ENCODE data around the gene SLC7A14. TPM values are rescaled to one million over a fixed set of nuclear protein-coding genes. Genes with fewer than 3 reads are reported as not detected.

The SLC7A14 gene
- total and polyA plus RNA-seq, 10 of the 15 experiments (the other 5 are each of a cell fraction or from before 2014, with no cell fraction given) = not detected

DNA sequence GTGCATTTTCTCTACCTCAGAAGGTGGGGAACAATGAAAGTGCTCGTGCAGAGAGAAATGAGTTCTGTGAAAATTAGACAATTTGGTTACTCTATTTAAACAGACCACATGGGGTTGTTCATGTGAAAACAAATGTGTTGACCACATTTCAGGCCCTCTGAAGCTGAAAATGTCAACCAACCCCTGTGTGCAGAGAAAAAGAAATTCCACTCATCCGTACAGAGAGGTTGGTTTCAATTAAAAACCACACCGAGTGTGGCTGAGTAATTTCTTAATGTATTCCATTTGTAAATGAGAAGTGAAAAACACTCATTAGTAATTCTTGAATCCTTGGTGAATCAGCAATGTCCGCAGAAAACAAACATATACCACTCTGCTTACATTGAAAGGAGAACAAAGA is 46.9 kb upstream of the SLC7A14 start (continued):
- TF ChIP-seq, protein P1, sequence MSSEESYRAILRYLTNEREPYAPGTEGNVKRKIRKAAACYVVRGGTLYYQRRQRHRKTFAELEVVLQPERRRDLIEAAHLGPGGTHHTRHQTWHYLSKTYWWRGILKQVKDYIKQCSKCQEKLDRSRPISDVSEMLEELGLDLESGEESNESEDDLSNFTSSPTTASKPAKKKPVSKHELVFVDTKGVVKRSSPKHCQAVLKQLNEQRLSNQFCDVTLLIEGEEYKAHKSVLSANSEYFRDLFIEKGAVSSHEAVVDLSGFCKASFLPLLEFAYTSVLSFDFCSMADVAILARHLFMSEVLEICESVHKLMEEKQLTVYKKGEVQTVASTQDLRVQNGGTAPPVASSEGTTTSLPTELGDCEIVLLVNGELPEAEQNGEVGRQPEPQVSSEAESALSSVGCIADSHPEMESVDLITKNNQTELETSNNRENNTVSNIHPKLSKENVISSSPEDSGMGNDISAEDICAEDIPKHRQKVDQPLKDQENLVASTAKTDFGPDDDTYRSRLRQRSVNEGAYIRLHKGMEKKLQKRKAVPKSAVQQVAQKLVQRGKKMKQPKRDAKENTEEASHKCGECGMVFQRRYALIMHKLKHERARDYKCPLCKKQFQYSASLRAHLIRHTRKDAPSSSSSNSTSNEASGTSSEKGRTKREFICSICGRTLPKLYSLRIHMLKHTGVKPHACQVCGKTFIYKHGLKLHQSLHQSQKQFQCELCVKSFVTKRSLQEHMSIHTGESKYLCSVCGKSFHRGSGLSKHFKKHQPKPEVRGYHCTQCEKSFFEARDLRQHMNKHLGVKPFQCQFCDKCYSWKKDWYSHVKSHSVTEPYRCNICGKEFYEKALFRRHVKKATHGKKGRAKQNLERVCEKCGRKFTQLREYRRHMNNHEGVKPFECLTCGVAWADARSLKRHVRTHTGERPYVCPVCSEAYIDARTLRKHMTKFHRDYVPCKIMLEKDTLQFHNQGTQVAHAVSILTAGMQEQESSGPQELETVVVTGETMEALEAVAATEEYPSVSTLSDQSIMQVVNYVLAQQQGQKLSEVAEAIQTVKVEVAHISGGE (CRISPR knock-in tag; IDR thresholded peaks at IDR 0.05) = no peak
- TF ChIP-seq MTA2 (IDR thresholded peaks at IDR 0.05; ENCODE audit: low read depth) (peak; percentile 98), SREBF1 (IDR thresholded peaks at IDR 0.05; ENCODE audit: low read length) (no peak), RELA (IDR thresholded peaks at IDR 0.05; ENCODE audit: borderline replicate concordance, partially characterized antibody) (no peak), POLR2AphosphoS5 (IDR thresholded peaks at IDR 0.05; ENCODE audit: low read length) (no peak), POLR2A (IDR thresholded peaks at IDR 0.05; ENCODE audit: low read depth, low read length) (no peak), EGR1 (IDR thresholded peaks at IDR 0.05; ENCODE audit: borderline replicate concordance in 1 of 2, low read depth in 2 of 2, low read length in 2 of 2) (no peak), ZNF24 (IDR thresholded peaks at IDR 0.05) (no peak), SMARCA5 (IDR thresholded peaks at IDR 0.05) (no peak), GABPA (IDR thresholded peaks at IDR 0.05; ENCODE audit: low read depth) (peak; percentile 74; the same call in 1 of the 2 replicates), CEBPB (IDR thresholded peaks at IDR 0.05; ENCODE audit: borderline replicate concordance in 1 of 2, low read depth in 2 of 2, low read length in 2 of 2) (peak in 1 of 2 experiments; percentile 99; a peak in 2 of 4 replicates), BMI1 (IDR thresholded peaks at IDR 0.05; ENCODE audit: borderline replicate concordance) (peak; percentile 66), TAF1 (IDR thresholded peaks at IDR 0.05; ENCODE audit: borderline replicate concordance, low read depth, low read length) (no peak), SUPT20H (IDR thresholded peaks at IDR 0.05; ENCODE audit: borderline replicate concordance, control insufficient read depth, low read depth, low read length) (no peak), FOXK2 (IDR thresholded peaks at IDR 0.05) (no peak)
- TF ChIP-seq, protein P2, sequence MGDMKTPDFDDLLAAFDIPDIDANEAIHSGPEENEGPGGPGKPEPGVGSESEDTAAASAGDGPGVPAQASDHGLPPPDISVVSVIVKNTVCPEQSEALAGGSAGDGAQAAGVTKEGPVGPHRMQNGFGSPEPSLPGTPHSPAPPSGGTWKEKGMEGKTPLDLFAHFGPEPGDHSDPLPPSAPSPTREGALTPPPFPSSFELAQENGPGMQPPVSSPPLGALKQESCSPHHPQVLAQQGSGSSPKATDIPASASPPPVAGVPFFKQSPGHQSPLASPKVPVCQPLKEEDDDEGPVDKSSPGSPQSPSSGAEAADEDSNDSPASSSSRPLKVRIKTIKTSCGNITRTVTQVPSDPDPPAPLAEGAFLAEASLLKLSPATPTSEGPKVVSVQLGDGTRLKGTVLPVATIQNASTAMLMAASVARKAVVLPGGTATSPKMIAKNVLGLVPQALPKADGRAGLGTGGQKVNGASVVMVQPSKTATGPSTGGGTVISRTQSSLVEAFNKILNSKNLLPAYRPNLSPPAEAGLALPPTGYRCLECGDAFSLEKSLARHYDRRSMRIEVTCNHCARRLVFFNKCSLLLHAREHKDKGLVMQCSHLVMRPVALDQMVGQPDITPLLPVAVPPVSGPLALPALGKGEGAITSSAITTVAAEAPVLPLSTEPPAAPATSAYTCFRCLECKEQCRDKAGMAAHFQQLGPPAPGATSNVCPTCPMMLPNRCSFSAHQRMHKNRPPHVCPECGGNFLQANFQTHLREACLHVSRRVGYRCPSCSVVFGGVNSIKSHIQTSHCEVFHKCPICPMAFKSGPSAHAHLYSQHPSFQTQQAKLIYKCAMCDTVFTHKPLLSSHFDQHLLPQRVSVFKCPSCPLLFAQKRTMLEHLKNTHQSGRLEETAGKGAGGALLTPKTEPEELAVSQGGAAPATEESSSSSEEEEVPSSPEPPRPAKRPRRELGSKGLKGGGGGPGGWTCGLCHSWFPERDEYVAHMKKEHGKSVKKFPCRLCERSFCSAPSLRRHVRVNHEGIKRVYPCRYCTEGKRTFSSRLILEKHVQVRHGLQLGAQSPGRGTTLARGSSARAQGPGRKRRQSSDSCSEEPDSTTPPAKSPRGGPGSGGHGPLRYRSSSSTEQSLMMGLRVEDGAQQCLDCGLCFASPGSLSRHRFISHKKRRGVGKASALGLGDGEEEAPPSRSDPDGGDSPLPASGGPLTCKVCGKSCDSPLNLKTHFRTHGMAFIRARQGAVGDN (IDR thresholded peaks at IDR 0.05) = no peak
- TF ChIP-seq, protein P3, sequence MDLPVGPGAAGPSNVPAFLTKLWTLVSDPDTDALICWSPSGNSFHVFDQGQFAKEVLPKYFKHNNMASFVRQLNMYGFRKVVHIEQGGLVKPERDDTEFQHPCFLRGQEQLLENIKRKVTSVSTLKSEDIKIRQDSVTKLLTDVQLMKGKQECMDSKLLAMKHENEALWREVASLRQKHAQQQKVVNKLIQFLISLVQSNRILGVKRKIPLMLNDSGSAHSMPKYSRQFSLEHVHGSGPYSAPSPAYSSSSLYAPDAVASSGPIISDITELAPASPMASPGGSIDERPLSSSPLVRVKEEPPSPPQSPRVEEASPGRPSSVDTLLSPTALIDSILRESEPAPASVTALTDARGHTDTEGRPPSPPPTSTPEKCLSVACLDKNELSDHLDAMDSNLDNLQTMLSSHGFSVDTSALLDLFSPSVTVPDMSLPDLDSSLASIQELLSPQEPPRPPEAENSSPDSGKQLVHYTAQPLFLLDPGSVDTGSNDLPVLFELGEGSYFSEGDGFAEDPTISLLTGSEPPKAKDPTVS (IDR thresholded peaks at IDR 0.05; ENCODE audit: low read depth, low read length) = no peak
- TF ChIP-seq, protein P4, sequence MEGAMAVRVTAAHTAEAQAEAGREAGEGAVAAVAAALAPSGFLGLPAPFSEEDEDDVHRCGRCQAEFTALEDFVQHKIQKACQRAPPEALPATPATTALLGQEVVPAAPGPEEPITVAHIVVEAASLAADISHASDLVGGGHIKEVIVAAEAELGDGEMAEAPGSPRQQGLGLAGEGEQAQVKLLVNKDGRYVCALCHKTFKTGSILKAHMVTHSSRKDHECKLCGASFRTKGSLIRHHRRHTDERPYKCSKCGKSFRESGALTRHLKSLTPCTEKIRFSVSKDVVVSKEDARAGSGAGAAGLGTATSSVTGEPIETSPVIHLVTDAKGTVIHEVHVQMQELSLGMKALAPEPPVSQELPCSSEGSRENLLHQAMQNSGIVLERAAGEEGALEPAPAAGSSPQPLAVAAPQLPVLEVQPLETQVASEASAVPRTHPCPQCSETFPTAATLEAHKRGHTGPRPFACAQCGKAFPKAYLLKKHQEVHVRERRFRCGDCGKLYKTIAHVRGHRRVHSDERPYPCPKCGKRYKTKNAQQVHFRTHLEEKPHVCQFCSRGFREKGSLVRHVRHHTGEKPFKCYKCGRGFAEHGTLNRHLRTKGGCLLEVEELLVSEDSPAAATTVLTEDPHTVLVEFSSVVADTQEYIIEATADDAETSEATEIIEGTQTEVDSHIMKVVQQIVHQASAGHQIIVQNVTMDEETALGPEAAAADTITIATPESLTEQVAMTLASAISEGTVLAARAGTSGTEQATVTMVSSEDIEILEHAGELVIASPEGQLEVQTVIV (IDR thresholded peaks at IDR 0.05; ENCODE audit: borderline replicate concordance, partially characterized antibody) = no peak
